MM.1S (cell line): Measurements from ENCODE around the gene APPL1.

Experiments used
- DNase-seq: peaks from one replicate; pipeline ENCODE4 v3.0.0-alpha.2; 2015
- H2AFZ ChIP-seq: fragments of 300-600 bp; sonication (generic); 2 replicates; pipeline ENCODE4 v1.6.0; 2016; ENCODE audit warnings: antibody characterized with exemption, low read length
- H3F3A ChIP-seq: fragments of 300-600 bp; sonication (generic); 2 replicates; pipeline ENCODE4 v1.6.1; 2016; ENCODE audit warnings: mild to moderate bottlenecking, antibody characterized with exemption, low read length, moderate library complexity, mixed read lengths; ENCODE audit not compliant: insufficient read depth
- H3K27ac ChIP-seq: fragments of 300-600 bp; sonication (generic); 2 replicates; pipeline ENCODE4 v1.5.1; 2016; ENCODE audit warnings: mild to moderate bottlenecking, low read length
- H3K27me3 ChIP-seq: fragments of 300-600 bp; sonication (generic); replicated peaks from 2 replicates; pipeline ENCODE4 v1.6.0; 2016; ENCODE audit warnings: low read length; ENCODE audit not compliant: insufficient read depth
- H3K36me3 ChIP-seq: fragments of 300-600 bp; sonication (generic); replicated peaks from 2 replicates; pipeline ENCODE4 v1.6.1; 2016; ENCODE audit warnings: mild to moderate bottlenecking, low read length, mixed read lengths; ENCODE audit not compliant: insufficient read depth
- H3K4me1 ChIP-seq: fragments of 300-600 bp; sonication (generic); 2 replicates; pipeline ENCODE4 v1.6.1; 2016; ENCODE audit warnings: low read length, mixed read lengths
- H3K4me2 ChIP-seq: fragments of 300-600 bp; sonication (generic); 2 replicates; pipeline ENCODE4 v1.6.0; 2016; ENCODE audit warnings: low read depth, low read length
- H3K4me3 ChIP-seq: fragments of 300-600 bp; sonication (generic); 2 replicates; pipeline ENCODE4 v1.5.1; 2016; ENCODE audit warnings: low read length, mixed read lengths
- H3K79me2 ChIP-seq: fragments of 300-600 bp; sonication (generic); 2 replicates; pipeline ENCODE4 v1.6.1; 2016; ENCODE audit warnings: mixed run types, low read length, mixed read lengths
- H3K9ac ChIP-seq: fragments of 300-600 bp; sonication (generic); 2 replicates; pipeline ENCODE4 v1.6.1; 2016; ENCODE audit warnings: low read length, mixed read lengths
- H3K9me2 ChIP-seq: fragments of 300-600 bp; sonication (generic); replicated peaks from 2 replicates; pipeline ENCODE4 v1.6.1; 2016; ENCODE audit warnings: mild to moderate bottlenecking, low read length, mixed read lengths; ENCODE audit not compliant: insufficient read depth
- H3K9me3 ChIP-seq: fragments of 300-600 bp; sonication (generic); replicated peaks from 2 replicates; pipeline ENCODE4 v1.6.1; 2016; ENCODE audit warnings: mild to moderate bottlenecking, low read length, mixed read lengths; ENCODE audit not compliant: insufficient read depth
- H4K20me1 ChIP-seq: fragments of 300-600 bp; sonication (generic); 2 replicates; pipeline ENCODE4 v1.6.1; 2016; ENCODE audit warnings: mild to moderate bottlenecking, low read length, moderate library complexity, mixed read lengths; ENCODE audit not compliant: insufficient read depth
- CTCF ChIP-seq: fragments of 300-600 bp; sonication (generic); IDR thresholded peaks from 2 replicates; pipeline ENCODE4 v1.5.1; 2016; ENCODE audit warnings: antibody characterized with exemption, low read length, mixed read lengths
- EZH2 ChIP-seq: fragments of 300-600 bp; sonication (generic); optimal IDR thresholded peaks from 2 replicates; pipeline ENCODE3; 2017; ENCODE audit warnings: low read depth, mild to moderate bottlenecking, antibody characterized with exemption, low read length, mixed read lengths
- EZH2phosphoT487 ChIP-seq: fragments of 300-600 bp; sonication (generic); IDR thresholded peaks from 2 replicates; pipeline ENCODE4 v1.6.1; 2018; ENCODE audit warnings: antibody characterized with exemption, low read length

APPL1 gene

GRCh38 chr3:57314204-57314603 is 86.7 kb downstream of the APPL1 start:
- Histone ChIP-seq H3K27ac (no peak overlapping the region), H3F3A (no peaks in the 10 kb centered on the region), H3K9me2 (no peaks in the 10 kb centered on the region), H3K4me2 (no peak overlapping the region), H3K9me3 (no peaks in the 10 kb centered on the region), H3K4me1 (no peaks in the 10 kb centered on the region), H2AFZ (no peak overlapping the region), H3K79me2 (no peaks in the 10 kb centered on the region), H3K36me3 (no peaks in the 10 kb centered on the region), H4K20me1 (no peaks in the 10 kb centered on the region), H3K27me3 (no peaks in the 10 kb centered on the region), H3K9ac (no peak overlapping the region), H3K4me3 (no peak overlapping the region)
- DNase-seq: no peak
- TF ChIP-seq EZH2 (no peak), CTCF (no peak), EZH2phosphoT487 (no peak)
